GM04504 (cell line): Measurements from ENCODE around the gene FAR2.
"Not testable (repeated sequence)": the region's sequence is repeated elsewhere in the genome, so short reads cannot be mapped to it uniquely, and the experiment has no call there.

Source experiments
- DNase-seq: peaks from one replicate; pipeline ENCODE4 v3.0.0-alpha.2; 2012; ENCODE audit warnings: low read depth

Gene FAR2

DNA sequence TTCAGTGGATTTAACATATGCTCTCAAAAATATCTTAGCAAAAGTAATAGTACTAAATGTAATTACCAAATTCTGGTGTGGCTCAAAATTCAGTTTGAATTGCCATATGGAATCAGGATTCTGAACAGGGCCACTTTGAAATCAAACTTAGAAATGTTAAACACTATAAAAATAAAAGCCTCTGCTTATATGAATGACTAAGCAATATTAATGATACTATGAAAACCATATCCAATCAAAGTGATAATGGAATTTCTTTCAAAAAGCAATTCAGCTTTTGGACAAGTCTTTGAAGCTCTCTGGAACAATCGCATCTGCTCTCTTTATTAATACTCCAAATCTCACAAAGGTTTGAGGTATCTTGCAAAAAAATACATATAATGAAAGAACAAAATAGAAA, 180.3 kb downstream of the FAR2 start:
- no peak for DNase-seq

- no peak for DNase-seq
Measured at GRCh38 chr12:29333178-29333577, 184.1 kb downstream of the FAR2 start.

DNA sequence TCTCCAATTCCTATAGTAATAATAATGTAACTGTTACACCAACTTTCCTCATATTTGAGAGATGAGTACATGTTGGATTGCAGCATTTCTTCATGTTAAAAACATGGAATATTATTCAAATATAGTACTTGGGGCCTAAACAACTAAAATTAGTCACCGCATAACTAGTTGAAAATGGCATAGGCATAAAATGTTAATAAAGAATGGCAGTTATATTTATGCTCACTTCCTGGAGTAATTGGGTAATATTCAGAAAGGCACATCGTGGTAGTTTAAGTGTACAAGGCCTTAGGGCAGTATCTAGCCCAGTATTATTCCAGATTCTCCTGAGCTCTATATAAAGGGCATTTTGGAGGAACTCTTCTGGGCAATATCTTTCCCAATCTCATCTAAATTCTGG, 185.9 kb downstream of the FAR2 start:
- no peak for DNase-seq

DNA sequence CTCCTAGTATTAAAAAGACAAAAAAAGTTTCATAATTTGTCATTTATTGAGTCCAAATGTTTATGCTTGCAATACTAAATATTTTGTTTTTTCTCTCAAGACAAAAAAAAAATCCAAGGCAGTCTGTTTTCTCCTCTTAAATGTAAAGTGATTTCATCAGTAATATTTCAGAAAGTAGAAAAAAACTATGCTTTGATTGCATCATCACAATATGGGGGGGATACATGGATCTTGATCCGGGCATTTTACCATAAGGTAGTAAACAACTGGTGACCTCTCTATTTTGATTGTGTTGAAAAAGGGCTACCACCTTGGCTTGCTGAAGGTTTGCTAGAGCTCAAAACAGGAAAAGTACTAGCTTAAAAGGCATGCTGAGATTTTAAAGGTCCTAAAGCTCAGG, 188.2 kb downstream of the FAR2 start:
- no peak for DNase-seq

GRCh38 chr12:29343022-29343799, 194.1 kb downstream of the FAR2 start:
- no peak for DNase-seq

- DNase-seq, result no peak
Measured at GRCh38 chr12:29346769-29347421, 197.8 kb downstream of the FAR2 start.

- DNase-seq, result peak; percentile 37
Measured at GRCh38 chr12:29350080-29350479, 201.0 kb downstream of the FAR2 start.

- no peak for DNase-seq
Measured at GRCh38 chr12:29354954-29355353, 205.9 kb downstream of the FAR2 start.

DNA sequence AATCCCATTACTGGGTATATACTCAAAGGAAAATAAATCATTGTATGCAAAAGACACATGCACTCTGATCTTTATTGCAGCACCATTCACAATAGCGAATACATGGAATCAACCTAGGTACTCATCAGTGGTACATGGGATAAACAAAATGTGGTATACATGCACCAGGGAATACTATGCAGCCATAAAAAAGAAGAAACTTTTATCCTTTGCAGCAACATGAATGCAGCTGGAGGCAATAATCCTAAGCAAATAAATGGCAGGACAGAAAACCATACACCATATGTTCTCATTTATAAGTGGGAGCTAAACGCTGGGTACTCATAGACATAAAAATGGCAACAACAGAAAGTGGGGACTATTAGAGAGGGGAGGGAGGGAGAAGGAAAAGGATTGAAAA, 216.0 kb downstream of the FAR2 start:
- DNase-seq, result no peak

GRCh38 chr12:29374012-29374411, 224.9 kb downstream of the FAR2 start:
- DNase-seq, result no peak

DNA sequence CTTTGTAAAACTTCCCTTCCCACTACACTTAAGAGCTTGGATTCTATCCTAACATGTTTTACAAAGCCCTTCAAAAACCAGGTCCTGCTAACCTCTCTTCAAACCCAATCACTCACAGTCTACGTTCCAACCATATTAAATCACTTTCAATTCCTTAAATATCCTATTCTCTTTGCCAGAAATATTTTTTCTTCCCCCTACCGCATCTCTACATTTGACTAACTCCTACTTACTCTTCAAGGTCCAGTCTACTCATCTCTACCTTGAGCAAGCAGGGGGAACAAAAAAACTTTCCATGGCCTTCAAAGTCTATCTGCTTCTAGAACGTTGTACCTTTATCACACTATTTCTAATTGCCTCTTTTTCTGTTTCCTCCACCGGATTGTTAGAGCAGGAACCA, 225.8 kb downstream of the FAR2 start:
- DNase-seq, result no peak

DNA sequence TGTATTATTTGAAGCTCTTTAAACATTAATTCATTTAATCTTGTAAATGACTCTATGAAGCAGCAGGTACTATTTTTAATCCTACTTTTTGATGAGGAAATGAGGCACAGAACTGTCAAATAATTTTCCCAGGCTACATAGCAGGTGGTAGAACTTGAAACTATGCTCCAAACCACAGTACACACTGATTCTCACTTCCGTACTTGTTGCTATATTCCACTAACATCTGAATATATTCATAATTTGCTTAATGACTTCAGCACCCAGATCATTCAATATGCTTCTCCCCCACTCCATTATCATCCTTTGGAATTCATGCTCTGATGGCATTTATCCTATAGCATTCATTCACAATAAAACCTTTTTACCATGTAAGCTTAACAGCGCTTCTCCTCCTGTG, 227.0 kb downstream of the FAR2 start:
- DNase-seq, result no peak

DNA sequence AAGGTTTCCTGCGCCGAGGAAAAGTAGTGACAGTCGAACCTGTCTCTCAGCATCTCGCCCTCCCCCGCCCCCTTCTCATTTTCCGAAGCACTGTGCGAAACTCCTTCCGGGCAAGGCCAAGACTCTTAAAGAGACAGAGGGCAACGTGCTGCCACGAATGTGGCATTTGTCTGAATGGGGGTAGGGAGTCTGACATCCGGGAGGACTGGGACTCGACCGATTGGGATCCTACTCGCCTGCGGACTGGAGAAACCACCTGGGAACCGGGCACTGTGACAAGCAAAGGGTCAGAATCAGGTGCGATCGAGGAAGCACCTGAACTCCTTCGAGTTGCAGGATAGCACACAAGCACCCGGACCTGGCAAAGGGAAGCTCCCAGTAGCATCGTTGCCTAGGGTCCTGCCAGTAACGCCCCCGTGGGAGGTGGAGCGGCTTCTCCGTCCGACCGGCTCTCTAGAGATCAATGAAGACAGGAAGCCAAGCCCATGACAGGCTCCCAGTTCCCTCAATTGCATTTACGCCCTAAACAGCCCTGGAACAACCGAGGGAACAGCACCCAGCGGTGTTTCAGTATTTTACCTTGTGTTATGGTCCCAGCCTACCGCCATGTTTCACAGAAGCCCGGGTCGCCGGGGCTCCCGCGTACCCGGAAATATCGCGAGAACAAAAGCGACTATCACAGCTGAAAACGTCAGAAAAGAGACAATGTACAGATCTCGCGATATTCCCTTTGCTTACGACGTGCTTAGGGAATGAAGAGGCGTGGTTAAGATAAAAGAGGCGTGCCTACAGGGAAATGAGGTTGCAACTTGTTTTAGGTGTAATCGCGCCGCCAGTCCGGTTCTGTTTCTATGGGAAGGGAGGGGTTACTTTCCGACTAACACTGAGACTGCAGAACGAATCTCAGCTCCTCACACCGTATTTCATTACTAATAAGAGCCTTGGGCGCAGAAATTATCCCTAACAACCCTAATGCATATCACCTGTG, 231.8 kb downstream of the FAR2 start, which contains the start of gene ERGIC2:
TSS of gene ERGIC2 (minus strand) at position 637 of the 988 bp plus-strand sequence. CDS start 9,539 bp downstream, outside the sequence.
- DNase-seq, result peak; percentile 96

DNA sequence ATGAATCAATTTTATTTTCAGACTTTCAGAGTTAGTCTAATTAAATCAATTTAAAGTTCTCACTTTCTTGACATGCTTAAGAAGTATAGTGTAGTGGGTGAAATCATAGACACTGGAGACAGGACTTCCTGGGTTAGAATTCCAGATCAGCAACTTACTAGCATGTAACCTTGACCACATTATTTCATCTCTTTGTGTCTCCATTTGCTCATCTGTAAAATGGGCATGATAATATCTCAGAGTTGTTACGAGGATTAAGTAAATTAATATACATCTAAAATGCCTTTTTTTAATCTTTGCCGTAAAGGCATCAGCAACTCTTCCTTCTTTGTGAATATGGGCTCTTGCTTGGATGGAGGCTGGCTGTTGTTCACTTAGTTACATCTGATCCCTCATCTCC, 233.2 kb downstream of the FAR2 start:
- no peak for DNase-seq

GRCh38 chr12:29385194-29385593, 236.1 kb downstream of the FAR2 start:
- DNase-seq, result not testable (repeated sequence)
